CMK (cell line): ENCODE results near the gene POLR2L.

Experiments
- DNase-seq: peaks from one replicate; pipeline ENCODE4 v3.0.0-alpha.2; 2010; ENCODE audit warnings: low read depth

Gene POLR2L

GRCh38 chr11:838441-839279 is 3.7 kb downstream of the POLR2L start:
- no peak for DNase-seq

GRCh38 chr11:837990-838307 is 4.4 kb downstream of the POLR2L start:
- no peak for DNase-seq

- no peak for DNase-seq
Measured at GRCh38 chr11:837189-837989, 4.9 kb downstream of the POLR2L start.

GRCh38 chr11:836700-837099 is 5.6 kb downstream of the POLR2L start:
- no peak for DNase-seq

GRCh38 chr11:836274-836673 is 6.1 kb downstream of the POLR2L start:
- DNase-seq = no peak

GRCh38 chr11:834371-835316 is 7.7 kb downstream of the POLR2L start:
- no peak for DNase-seq

GRCh38 chr11:833849-834311 is 8.4 kb downstream of the POLR2L start:
- no peak for DNase-seq

GRCh38 chr11:833114-833791 is 9.1 kb downstream of the POLR2L start:
- DNase-seq = no peak

GRCh38 chr11:832529-833113 is 9.7 kb downstream of the POLR2L start, which contains the start of gene CD151:
CD151 (plus strand) TSS chr11:832952; CDS start chr11:836070, 3,118 bp downstream.
- no peak for DNase-seq

GRCh38 chr11:831961-832528 is 10.3 kb downstream of the POLR2L start:
- no peak for DNase-seq

- no peak for DNase-seq
Measured at GRCh38 chr11:831118-831864, 11.0 kb downstream of the POLR2L start.

GRCh38 chr11:830295-831117 is 11.8 kb downstream of the POLR2L start:
- DNase-seq = no peak

GRCh38 chr11:829847-830294 is 12.5 kb downstream of the POLR2L start:
- no peak for DNase-seq

GRCh38 chr11:829176-829846 is 13.0 kb downstream of the POLR2L start:
- DNase-seq = no peak

GRCh38 chr11:828506-829175 is 13.7 kb downstream of the POLR2L start:
- no peak for DNase-seq

GRCh38 chr11:827897-828192 is 14.5 kb downstream of the POLR2L start, which contains the start of gene CRACR2B:
CRACR2B (plus strand) TSS chr11:827919; CDS start chr11:828608, 689 bp downstream.
- no peak for DNase-seq

- no peak for DNase-seq
Measured at GRCh38 chr11:827146-827896, 15.0 kb downstream of the POLR2L start.
